ENCODE measurements around the gene PKN1.
"Not testable (repeated sequence)": the region's sequence is repeated elsewhere in the genome, so short reads cannot be mapped to it uniquely, and the experiment has no call there.

The PKN1 gene

DNA sequence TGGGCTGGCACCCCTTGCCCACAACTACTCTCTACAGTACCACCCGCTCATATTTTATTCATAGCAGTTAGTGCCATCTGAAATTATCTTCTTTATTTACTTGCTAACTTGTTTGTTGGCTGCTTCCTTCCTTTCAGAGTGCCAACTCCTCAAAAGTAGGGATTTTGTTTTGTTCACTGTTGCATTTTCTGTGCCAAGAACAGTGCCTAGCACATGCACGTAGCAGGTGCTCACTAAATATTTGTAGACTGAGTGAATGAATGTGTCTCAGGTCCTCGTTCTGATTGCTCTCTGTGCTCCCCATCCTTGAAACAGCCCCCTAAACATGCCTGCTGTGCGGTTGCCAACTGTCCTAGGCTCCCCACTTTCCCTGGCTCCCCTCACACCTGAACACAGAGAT is 61.3 kb downstream of the PKN1 start:
- no peak for DNase-seq

DNA sequence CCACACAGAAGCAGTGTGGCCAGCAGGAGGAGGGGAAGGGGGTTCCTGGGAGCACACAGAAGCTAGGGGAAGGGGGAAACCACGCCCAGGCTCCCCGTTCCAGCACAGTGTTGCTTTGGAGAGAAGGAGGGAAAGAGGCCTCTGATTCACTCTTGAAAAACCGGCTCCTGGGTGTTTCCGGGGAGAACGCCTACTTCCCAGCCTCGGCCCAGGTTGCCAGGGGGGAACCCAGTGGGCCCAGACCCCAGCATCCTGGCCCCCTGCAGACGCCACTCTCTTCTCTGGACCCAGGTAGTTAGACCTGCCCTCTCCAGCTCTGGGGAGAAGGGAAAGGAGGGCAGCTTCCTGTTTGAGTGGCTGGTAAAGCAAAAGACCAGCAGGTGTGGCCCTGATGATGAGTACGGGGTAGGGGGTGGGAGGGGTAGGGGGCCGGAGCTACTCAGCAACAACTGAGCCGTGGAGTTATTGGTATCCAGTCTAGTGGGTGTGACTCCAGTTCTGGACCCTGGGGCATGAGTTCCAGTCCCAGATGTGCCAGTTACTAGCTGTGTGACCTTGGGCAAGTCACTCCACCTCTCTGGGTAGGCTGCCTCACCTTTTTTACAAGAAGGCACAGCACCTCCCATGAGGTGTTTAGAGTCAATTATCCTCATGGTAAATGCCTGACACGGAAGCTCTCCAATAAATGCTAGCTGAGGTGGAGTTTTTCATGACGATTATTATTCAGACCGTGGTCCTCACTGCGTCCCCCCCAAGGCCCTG is 62.0 kb downstream of the PKN1 start:
- DNase-seq: no peak

DNA sequence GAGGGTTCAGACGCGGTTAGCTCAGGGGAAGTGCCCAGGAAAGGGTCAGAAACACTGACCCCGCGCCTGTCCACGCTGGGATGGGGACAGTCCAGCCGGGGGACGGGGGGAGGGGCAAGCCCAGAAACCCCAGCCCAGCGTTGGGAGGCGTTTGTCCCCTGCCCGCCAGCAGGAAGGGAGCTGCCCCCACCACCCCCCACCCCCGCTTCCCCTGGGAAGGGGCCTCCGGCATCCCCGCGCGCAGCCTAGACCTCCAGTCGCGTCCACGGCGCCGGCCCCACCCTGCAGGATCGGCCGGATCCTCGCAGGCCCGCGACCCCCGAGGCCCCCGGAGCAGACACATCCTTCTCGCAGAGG is 62.5 kb downstream of the PKN1 start:
- no peak for DNase-seq

DNA sequence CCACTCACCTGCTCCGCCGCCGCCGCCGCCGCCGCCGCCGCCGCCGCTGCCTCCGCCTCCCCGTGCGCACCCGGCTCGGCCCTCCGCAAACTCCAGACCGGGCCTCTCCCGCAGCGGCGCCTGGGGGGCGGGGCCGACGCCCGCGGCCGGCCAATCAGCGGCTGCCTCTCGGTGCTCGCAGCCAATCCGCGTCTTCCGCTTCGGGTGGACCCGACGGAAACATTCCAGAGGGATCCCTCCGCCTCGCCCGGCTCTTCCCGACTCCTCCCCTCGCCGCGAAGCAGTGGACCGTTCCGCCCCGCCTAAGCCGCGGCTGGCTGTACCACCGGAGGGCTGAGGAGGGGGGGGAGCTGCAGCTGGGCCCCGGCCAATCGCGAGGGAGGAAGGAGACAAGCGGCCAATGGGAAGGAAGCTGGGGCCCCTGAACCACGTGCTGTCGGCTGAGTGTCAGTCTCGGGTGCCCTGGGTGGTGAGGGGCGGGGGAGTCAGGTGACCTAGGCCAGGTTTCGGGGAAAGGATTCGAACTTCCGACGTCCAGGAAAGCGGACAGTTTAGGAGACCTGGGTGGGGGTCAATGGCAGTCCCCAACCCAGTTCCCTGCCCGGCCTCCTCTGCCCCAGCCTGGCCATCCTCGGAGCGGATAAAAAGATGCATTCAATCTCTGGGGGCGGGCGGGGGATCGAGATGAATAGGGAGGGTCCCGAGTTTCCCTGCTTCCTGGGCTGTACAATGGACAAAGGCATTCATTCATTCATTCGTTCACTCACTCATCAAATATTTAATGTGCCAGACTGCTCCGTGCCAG is 63.1 kb downstream of the PKN1 start, which contains the start of gene GIPC1:
Gene GIPC1, minus strand, starts transcription at position 99 of the 805 bp plus-strand sequence. CDS start 13,151 bp downstream, outside the sequence.
- DNase-seq: peak; percentile 99

DNA sequence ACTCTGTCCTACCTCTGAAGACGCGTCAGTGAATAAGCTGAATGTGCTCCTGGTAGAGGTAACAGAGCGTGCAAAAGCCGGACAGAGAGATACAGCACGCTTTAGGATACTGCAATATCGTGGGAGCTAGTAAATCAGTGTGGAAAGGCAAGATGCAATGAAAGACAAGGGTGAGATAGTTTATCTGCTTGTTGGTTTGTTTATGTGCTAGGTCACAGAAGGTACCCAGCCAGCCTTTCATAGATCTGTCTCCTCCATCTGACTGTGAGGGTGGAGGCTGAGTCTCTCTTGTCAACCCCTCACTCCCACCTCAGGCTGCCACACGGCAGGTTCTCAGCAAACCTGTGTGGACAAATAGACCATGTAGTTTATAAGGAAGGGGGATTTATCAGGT is 63.7 kb downstream of the PKN1 start:
- DNase-seq: peak; percentile 11

DNA sequence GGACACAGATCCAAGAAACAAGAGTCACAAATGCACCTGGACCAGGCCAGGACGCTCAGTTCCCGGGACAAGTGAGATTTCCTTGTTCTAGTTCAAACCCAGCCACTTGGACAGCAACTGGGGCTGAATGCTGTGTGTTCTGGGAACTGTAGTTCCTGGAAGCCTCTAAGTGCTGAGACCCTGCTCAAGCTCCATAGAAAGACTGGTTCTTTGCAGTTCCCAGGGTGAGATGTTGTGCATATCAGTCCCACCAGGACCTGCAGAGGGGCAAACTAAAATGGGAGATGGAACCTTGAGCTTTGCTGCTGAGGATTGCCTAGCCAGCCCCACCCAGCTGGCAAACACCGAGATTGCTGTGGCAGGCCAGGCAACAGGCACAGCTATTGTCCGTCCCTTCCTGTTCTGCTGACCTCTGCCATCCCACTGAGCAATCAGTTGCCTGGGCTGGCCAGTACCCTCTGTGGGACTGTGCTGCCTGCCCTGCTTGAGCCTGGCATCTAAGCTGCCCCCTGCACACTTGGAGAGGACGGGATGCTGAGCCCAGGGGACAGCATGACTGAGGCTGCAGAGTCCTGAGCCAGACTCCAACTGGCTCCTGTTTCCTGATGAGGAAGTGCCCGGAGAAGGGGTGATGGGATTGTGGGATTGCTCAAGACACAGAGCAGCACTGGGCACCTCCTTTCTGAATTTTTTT is 64.3 kb downstream of the PKN1 start:
- no peak for DNase-seq

DNA sequence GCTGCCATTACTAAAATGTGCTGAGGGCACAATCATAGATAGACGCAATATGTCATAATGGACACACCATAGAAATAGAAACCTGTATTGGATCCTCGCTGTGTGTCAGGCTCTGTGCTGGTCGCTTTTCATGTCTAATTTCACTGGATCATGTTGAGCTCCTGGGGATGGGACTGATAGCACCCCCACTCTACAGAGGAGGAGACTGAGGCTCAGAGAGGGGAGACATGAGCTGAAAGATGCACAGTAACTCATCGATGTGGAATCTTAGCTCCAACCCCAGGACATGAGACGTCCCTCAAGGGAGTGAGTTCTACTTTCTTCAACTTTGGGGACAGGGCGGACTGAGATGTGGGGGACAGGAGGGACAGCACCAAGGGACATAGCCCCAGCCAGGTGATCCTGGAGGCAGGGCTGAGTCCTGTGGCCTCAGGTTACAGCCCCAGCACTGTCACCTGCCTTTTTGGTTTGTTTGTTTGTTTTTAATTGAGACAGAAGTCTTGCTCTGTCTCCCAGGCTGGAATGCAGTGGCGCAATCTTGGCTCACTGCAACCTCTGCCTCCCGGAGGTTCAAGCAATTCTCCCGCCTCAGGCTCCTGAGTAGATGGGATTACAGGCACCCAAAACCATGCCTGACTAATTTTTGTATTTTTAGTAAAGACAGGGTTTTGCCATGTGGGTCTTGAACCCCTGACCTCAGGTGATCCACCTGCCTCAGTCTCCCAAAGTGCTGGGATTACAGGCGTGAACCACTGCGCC is 69.4 kb downstream of the PKN1 start:
- DNase-seq: no peak

DNA sequence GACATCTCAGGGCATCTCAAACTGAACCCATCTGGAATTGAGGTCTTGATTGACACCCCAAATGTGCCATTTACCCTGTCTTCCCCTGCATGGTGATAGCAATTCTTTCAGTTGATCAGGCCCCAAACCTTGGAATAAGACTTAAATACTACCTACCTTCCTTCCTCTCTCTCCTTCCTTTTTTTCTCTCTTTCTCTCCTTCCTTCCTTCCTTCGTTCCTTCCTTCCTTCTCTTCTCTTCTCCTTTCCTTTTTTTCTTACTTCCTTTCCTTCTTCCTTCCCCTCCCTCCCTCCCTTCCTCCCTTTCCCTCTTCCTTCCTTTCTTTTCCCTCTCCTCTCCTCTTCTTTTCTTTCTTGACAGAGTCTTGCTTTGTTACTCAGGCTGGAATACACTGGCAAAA is 70.2 kb downstream of the PKN1 start:
- no peak for DNase-seq

DNA sequence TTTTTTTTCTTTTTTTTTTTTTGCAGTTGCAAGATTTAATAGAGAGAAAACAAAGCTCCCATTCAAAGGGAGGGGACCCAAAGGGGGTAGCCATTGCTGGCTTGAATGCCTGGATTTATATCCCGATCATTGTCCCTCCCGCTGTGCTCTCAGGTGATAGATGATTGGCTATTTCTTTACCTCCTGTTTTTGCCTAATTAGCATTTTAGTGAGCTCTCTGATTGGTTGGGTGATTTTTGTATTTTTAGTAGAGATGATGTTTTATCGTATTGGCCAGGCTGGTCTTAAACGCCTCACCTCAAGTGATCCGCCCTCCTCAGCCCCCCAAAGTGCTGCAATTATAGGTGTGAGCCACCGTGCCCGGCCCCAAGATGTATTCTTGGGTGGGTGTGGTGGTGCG is 71.5 kb downstream of the PKN1 start:
- not testable (repeated sequence) for DNase-seq

DNA sequence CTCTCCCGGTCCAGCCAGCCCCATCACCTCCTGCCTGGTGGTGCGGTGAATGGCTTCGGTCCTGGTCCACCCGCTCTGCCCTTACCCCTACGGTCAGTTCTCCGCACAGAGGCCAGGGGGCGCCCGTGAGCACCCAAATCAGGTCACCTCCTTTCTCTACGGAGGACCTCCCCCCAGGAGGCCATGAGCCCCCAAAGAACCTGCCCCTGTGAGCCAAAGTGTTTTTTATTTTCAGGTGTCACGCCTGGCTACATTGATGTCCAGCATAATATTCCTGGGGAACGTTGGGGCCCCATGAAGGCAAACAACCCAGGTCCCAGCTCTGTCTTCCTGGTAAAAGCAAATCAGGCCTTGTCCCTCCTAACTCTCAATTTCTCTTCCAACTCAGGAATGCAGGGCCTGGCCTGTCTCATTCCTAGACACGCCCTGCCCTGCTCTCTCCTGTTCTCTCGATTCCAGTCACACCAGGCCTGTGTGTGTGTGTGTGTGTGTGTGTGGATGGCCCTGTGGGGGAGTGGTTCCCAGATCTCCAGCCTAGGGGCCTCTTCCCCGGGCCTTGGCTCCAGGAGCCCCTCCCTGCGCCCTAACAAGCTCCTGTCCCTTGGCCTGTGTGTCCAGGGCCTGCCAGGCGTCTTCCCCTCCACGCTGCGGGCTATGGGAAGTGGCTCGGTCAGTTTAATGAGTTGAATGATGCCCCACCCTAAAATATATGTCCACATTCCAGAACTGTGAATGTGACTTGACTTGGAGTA is 72.6 kb downstream of the PKN1 start:
- no peak for DNase-seq

DNA sequence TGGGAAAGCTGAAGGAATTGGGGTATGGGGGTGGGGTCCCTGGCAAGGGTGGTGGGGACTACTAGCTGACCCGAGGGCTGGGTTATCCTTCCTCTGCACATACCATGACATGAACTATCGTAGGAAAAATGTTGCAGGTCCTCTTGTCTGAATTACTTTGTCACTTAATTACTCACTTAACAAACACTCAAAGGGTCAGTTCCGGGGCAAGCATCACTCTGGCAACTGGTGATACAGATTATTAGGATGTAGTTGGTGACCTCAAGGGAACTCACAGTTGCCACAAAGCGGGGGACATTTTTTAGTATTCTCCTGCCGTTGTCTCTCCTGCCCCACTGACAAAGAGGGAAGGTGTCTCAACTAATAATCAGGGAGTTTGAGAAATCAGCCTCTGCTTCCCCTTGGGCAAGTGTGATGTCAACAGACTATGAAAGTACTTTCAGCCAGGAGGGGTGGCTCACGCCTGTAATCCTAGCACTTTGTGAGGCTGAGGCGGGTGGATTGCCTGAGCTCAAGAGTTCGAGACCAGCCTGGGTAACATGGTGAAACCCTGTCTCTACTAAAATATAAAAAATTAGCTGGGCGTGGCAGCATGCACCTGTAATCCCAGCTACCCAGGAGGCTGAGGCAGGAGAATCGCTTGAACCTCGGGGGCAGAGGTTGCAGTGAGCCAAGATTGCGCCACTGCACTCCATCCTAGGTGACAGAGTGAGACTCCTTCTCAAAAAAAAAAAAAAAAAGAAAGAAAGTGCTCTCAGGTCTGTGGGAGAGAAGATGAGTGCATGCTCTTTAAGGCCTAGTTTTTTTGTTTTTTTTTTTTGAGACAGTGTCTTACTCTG is 74.8 kb downstream of the PKN1 start:
- DNase-seq: no peak

DNA sequence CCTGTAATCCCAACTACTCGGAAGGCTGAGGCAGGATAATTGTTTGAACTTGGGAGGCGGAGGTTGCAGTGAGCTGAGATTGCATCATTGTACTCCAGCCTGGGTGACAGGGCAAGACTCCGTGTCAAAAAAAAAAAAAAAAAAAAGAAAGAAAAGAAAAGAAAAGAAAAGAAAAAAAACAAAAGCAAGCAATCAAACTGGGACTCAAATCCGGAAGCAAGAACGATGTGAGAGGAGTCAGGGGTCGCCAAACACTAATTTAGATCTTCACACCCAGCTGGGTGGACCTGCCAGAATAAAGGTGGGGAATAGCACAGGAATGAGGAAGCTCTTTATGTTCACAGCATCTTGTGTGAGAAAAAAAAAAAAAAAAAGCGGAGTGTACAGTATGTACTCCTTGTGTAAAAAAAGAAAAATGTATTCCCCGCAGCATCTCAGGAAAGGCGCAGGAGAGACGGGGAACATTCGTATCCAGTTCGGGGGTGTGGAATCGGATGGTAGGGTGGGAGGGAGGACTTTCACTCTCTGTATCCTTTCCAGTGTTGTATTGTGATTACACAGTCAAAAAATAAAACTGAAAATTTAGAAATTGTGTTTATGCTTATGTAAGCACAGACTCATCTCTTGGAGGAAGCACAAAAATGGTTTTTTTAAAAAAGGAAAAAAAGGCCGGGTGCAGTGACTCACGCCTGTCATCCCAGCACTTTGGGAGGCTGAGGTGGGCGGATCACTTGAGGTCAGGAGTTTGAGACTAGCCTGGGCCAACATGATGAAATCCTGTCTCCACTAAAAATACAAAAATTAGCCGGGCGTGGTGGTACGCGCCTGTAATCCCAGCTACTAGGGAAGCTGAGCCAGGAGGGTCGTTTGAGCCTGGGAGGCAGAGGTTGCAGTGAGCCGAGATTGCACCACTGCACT is 77.5 kb downstream of the PKN1 start:
- DNase-seq: no peak

DNA sequence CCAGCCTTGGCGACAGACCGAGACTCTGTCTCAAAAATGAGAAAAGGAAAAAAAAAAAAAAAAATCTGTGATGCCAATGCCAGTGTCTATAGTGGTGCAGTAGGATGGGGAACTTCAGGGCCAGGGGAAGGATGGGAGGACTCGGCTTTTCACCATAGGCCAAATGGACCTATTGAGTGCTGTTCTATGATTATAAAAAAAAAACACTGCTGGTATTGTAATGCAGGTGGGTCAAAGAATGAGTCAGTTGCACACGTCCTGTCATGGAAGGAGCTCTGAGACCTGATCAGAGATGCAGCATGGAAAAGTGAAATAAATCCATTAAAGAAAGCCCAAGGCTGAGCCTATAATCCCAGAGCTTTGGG is 78.1 kb downstream of the PKN1 start:
- DNase-seq: no peak

DNA sequence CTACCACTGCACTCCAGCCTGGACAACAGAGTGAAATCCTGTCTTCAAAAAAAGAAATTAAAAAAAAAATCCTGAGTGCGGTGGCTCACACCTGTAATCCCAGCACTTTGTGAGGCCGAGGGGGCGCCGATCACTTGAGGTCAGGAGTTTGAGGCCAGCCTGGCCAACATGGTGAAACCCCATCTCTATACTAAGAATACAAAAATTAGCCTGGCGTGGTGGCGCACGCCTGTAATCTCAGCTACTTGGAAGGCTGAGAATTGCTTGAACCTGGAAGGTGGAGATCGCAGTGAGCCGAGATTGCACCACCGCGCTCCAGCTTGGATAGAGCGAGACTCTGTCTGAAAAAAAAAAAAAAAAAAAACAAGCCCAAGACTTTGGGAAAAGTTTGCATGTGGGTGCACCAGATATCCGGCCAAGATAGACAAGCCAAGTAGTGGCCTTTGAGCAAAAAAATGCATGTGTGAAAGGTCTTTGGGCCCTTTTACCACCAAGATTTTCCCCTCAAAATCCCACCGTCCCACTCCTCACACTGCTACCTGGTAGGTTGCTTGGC is 79.4 kb downstream of the PKN1 start:
- DNase-seq: no peak

DNA sequence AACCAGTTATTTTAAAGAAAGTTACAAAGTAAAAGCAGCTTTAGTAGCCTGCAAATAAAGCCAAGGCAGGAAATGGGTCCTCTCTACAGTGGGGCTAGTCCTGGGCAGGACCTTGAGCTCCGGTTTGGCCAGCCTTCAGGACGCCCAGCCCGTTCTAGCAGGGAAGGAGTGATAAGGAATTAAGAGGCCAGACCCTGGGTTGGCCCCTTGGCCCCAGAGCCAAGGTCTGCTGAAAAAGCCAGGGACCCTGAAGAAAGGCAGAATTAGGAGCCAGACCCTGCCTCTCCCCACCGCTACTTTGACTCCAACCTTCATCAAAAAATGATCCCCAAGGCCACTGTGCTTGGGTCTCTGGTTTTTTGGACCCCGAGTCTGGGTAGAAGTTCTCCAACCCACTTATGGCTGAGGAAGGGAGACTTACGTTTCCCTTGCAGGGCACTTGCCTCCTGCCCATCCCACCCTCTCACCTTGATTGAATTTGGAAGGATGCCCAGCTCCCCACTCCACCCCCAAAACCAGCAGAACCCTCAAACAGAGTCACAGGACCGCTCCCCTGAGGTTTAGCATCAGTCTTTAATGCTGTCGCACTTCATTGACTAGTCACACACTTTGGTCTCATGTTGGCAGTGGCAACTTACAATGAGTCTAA is 81.2 kb downstream of the PKN1 start:
- no peak for DNase-seq

DNA sequence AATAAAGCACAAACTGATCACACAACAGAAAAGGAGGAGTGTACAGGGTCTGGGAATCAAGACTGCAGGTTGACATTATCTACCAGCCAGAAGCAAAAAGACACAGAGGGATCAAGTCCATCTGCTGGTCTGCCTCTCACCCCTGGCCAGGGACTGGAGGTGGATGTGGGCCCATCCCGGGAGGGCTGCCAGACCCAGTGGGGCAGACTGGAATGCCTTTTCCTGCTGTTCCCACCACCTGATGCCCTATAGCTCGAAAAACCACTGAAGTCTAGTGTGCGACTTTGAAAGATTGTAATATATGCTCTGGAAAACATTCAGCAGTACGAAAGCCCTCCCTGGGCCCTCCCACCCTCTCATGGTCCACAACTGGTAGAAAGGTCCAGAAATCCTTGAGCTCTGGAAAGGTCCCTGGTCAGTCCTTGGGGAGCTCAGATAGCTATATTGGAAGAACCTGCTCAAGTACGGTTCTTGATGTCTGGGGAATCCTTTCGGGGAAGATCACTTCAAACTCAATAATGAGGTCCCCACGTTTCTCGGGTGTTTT is 82.5 kb downstream of the PKN1 start:
- DNase-seq: no peak

DNA sequence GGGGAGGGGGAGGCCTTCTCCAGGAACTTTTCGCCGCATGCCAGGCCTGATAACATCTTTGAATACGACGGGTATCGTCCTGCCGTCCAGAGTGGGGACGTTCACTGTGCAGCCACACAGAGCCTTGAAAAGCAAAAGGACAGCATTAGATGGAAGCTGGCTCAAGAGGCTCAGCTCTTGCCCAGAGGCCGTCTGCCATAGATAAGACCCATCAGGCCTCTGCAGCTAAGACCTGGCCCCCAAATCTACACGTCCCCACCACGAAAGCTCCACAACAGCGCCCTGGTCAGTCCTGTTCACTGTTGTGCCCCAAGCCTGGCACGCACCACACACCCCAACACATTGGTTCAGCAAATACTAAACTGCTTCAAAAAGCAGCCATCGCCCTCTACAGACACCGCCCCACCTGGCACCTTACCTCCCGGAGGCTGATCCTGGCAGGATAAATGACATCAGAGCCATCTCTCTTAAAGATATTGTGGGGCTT is 83.0 kb downstream of the PKN1 start:
- no peak for DNase-seq

DNA sequence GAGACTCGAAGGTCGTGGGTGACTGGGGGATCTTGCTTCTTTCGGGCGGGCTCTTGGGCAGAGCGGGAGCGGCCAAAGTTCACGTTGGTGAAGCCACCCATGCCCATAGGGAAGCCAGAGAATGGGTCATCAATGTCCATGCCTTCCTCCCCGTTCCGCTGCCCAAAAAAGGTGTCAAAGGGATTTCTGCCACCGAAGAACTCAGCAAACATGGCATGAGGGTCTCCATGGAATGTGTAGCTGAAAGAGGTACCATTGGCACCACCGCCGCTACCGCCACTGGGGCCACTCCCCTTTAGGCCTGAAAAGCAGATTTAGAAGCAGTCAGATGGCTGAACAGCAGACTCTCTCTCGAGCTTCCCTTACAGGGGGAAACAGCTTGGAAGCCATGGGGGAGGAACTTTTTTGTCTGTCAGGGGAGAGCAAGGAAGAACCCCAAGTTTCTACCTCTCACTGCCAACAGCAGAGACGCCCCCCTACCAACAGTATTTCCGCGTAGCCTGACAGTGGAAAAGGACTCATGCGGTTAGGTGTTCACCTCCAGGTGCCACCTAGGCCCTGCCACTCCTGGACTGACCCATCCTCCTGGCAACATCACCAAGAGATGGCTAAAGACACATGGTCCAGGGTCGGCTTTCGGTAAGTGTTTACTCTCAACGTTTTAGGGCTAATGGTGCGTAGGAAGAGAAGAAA is 83.8 kb downstream of the PKN1 start:
- no peak for DNase-seq

All from NCI-H1105 treated with DMSO at 0.1 percent for 48 hours (cell line).